K562 (cell line): ENCODE measurements around the gene ANKRD10. TPM values are rescaled to one million over a fixed set of nuclear protein-coding genes. Genes with fewer than 3 reads are reported as not detected.

Experiments used
- ARID2 ChIP-seq: fragments of 450-650 bp; IDR thresholded peaks from 2 replicates; pipeline ENCODE4 v1.6.1; 2017; ENCODE audit warnings: antibody characterized with exemption, mild to moderate bottlenecking
- BACH1 ChIP-seq: fragments of 200-800 bp; sonication (Bioruptor generic); IDR thresholded peaks from 2 replicates; pipeline ENCODE4 v1.6.1; 2016; ENCODE audit warnings: missing genetic modification characterization, missing compliant biosample characterization
- BRD4 ChIP-seq: fragments of 200-600 bp; sonication (generic); IDR thresholded peaks from 2 replicates; pipeline ENCODE4 v1.6.1; 2017; ENCODE audit warnings: inconsistent platforms
- CAMTA2 ChIP-seq: fragments of 250-450 bp; sonication (Bioruptor Pico); conservative IDR thresholded peaks from 2 replicates; pipeline ENCODE4 v1.5.1; 2022
- FOXA3 ChIP-seq, 2 experiments: fragments of 450-650 bp in 1 of 2; sonication (generic) in 1 of 2; formaldehyde crosslinking; IDR thresholded peaks in 1 of 2; conservative IDR thresholded peaks in 1 of 2; 2 replicates each; pipeline versions ENCODE4 v1.4.0 to v1.8.0; 2020 to 2022; ENCODE audit warnings: mild to moderate bottlenecking in 2 of 2, missing genetic modification reagents in 1 of 2
- PML ChIP-seq: IDR thresholded peaks from 2 replicates; pipeline ENCODE4 v1.6.1; 2012; ENCODE audit warnings: low read length, inconsistent platforms
- PURB ChIP-seq: sonication (generic); formaldehyde crosslinking; IDR thresholded peaks from 2 replicates; pipeline ENCODE4 v1.9.0; 2021; ENCODE audit warnings: low read depth, mild to moderate bottlenecking, missing genetic modification reagents
- SETDB1 ChIP-seq: IDR thresholded peaks from one replicate; pipeline ENCODE4 v1.6.1; 2012; ENCODE audit warnings: low read length, control low read depth, inconsistent platforms
- SMAD3 ChIP-seq: fragments of 450-650 bp; formaldehyde crosslinking; conservative IDR thresholded peaks from 2 replicates; pipeline ENCODE4 v1.4.0; 2020; ENCODE audit warnings: mild to moderate bottlenecking
- STAG1 ChIP-seq: sonication (generic); formaldehyde crosslinking; IDR thresholded peaks from 2 replicates; pipeline ENCODE4 v1.5.0; 2020; ENCODE audit warnings: missing genetic modification reagents, borderline replicate concordance
- TAF1 ChIP-seq: IDR thresholded peaks from 2 replicates; pipeline ENCODE4 v1.6.1; 2011; ENCODE audit warnings: mild to moderate bottlenecking, low read length, moderate library complexity; ENCODE audit not compliant: insufficient read depth, control insufficient read depth, severe bottlenecking; ENCODE audit errors: extremely low read depth
- TOE1 ChIP-seq, 2 experiments: fragments of 450-650 bp in 1 of 2; sonication (generic) in 1 of 2; formaldehyde crosslinking in 1 of 2; IDR thresholded peaks; 2 replicates each; pipeline versions ENCODE4 v1.7.1 to v1.8.0; 2016 to 2022; ENCODE audit warnings: borderline replicate concordance in 2 of 2, mild to moderate bottlenecking in 2 of 2, antibody characterized with exemption in 1 of 2, inconsistent platforms in 1 of 2, low read depth in 1 of 2, missing genetic modification reagents in 1 of 2, moderate library complexity in 1 of 2
- U2AF2 ChIP-seq: fragments of 200-400 bp; formaldehyde crosslinking; optimal IDR thresholded peaks from 2 replicates; pipeline ENCODE3; 2017; ENCODE audit warnings: low read depth, mild to moderate bottlenecking, low read length
- ZNF184 ChIP-seq: sonication (generic); formaldehyde crosslinking; IDR thresholded peaks from 2 replicates; pipeline ENCODE4 v1.5.0; 2020; ENCODE audit warnings: missing genetic modification reagents
- ZNF644 ChIP-seq: fragments of 200-800 bp; sonication (Bioruptor generic); IDR thresholded peaks from 2 replicates; pipeline ENCODE4 v1.6.1; 2016; ENCODE audit warnings: low read depth, missing genetic modification characterization, missing compliant biosample characterization
- polyA plus RNA-seq, 8 experiments: library from polyadenylated mRNA; depleted of rRNA in 4 of 8; stranded (reverse) in 5 of 8; unstranded in 3 of 8; fragments of >200 nt; fragmentation: Nextera tagmentation in 2 of 8; fragmentation: Illumina TruSeq in 1 of 8; extraction: Ambion mirVana in 2 of 8; extraction: Trizol in 1 of 8; gene quantifications; 2 replicates each; pipeline versions ENCODE4 v1.2.1 to v1.2.3, GENCODE V29; 2011 to 2014; ENCODE audit warnings: inconsistent platforms in 1 of 8, missing spikeins in 1 of 8
- total RNA-seq, 7 experiments: library from RNA; depleted of rRNA in 6 of 7; stranded (reverse); fragments of >200 nt in 6 of 7; fragmentation: Illumina TruSeq in 2 of 7; extraction: Trizol in 2 of 7; gene quantifications; 2 replicates each; pipeline versions ENCODE4 v1.2.1 to v1.2.3, GENCODE V29; 2011 to 2021; ENCODE audit warnings: low replicate concordance in 1 of 7
- TF ChIP-seq, protein P1 (sequence below): fragments of 250-450 bp; sonication (Bioruptor Pico); IDR thresholded peaks from 2 replicates; pipeline ENCODE4 v1.4.0; 2020; ENCODE audit warnings: mild to moderate bottlenecking
- TF ChIP-seq, protein P2 (sequence below): IDR thresholded peaks from 3 replicates; pipeline ENCODE4 v1.6.1; 2011; ENCODE audit warnings: borderline replicate concordance, mild to moderate bottlenecking; ENCODE audit not compliant: insufficient read length, insufficient read depth
- TF ChIP-seq, protein P3 (sequence below): fragments of 250-450 bp; sonication (Bioruptor Pico); IDR thresholded peaks from 2 replicates; pipeline ENCODE4 v1.4.0; 2020; ENCODE audit warnings: borderline replicate concordance
- TF ChIP-seq, protein P4 (sequence below): fragments of 150-350 bp; conservative IDR thresholded peaks from 2 replicates; pipeline ENCODE4 v1.6.1; 2014; ENCODE audit warnings: low read length

The ANKRD10 gene
- total and polyA plus RNA-seq, 9 of the 15 experiments (the other 6 are each of a cell fraction or from before 2014, with no cell fraction given) = 21.7 to 183 (median 45.0) TPM

DNA sequence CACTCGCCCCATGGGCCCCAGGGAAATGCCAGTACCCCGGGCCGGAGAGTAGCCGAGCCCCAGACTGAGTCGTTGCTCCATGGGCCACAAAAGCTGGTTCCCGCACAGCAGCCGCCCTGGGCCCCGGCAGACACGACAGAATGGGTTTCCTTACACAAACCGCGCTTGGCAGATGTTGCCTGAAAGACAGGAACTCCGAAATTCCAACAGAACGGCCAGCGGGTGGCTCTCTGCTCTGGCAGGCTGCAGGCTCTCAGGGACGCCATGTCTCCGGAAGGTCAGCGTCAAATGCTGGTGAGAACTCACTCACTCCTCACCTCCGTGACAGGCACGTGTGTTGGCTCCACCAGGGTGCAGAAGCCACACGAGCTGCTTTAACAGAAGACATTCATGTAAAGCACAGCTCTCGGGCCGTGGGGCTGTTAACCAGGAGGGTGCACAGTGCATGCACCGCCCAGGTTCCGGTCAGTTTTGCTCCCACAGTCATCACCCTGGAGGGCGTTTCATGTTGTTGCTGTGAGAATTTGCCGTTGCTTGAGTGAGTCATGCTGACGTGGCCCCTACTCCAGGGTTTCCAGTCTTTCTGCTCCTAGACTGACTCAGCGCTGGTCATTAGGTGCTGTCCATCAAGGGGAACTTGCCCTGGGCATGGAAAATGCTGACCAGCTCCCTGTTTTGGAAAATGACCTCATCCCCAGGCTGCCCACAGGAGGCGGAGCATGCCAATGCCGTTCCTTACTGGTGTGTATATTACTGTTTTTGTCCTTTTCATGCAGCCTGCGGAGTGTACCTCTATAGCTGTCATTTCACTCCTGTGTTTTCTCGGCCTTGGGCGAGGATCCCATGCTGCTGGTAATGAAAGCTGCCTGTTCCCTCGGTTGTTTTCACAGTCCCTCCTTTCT is 44.8 kb downstream of the ANKRD10 start (continued):
- no peak; the same call in 1 of the 2 replicates for TF ChIP-seq PML
- TF ChIP-seq TOE1 (IDR thresholded peaks at IDR 0.05; ENCODE audit: borderline replicate concordance) = peak; percentile 35; the same call in 1 of the 2 replicates
- no peak for TF ChIP-seq TOE1 (CRISPR knock-in tag; IDR thresholded peaks at IDR 0.05; ENCODE audit: borderline replicate concordance, low read depth)
- TF ChIP-seq ZNF644 (tag) = no peak
- TF ChIP-seq, protein P1, sequence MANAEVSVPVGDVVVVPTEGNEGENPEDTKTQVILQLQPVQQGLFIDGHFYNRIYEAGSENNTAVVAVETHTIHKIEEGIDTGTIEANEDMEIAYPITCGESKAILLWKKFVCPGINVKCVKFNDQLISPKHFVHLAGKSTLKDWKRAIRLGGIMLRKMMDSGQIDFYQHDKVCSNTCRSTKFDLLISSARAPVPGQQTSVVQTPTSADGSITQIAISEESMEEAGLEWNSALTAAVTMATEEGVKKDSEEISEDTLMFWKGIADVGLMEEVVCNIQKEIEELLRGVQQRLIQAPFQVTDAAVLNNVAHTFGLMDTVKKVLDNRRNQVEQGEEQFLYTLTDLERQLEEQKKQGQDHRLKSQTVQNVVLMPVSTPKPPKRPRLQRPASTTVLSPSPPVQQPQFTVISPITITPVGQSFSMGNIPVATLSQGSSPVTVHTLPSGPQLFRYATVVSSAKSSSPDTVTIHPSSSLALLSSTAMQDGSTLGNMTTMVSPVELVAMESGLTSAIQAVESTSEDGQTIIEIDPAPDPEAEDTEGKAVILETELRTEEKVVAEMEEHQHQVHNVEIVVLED (CRISPR knock-in tag) = no peak
- TF ChIP-seq ZNF184 (CRISPR knock-in tag) = no peak
- TF ChIP-seq U2AF2 = no peak
- TF ChIP-seq, protein P2, sequence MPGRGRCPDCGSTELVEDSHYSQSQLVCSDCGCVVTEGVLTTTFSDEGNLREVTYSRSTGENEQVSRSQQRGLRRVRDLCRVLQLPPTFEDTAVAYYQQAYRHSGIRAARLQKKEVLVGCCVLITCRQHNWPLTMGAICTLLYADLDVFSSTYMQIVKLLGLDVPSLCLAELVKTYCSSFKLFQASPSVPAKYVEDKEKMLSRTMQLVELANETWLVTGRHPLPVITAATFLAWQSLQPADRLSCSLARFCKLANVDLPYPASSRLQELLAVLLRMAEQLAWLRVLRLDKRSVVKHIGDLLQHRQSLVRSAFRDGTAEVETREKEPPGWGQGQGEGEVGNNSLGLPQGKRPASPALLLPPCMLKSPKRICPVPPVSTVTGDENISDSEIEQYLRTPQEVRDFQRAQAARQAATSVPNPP = no peak
- no peak for TF ChIP-seq PURB (CRISPR knock-in tag)
- no peak for TF ChIP-seq STAG1
- TF ChIP-seq, protein P3, sequence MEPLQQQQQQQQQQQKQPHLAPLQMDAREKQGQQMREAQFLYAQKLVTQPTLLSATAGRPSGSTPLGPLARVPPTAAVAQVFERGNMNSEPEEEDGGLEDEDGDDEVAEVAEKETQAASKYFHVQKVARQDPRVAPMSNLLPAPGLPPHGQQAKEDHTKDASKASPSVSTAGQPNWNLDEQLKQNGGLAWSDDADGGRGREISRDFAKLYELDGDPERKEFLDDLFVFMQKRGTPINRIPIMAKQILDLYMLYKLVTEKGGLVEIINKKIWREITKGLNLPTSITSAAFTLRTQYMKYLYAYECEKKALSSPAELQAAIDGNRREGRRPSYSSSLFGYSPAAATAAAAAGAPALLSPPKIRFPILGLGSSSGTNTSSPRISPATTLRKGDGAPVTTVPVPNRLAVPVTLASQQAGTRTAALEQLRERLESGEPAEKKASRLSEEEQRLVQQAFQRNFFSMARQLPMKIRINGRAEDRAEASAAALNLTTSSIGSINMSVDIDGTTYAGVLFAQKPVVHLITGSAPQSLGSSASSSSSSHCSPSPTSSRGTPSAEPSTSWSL (CRISPR knock-in tag) = no peak
- TF ChIP-seq, protein P4, sequence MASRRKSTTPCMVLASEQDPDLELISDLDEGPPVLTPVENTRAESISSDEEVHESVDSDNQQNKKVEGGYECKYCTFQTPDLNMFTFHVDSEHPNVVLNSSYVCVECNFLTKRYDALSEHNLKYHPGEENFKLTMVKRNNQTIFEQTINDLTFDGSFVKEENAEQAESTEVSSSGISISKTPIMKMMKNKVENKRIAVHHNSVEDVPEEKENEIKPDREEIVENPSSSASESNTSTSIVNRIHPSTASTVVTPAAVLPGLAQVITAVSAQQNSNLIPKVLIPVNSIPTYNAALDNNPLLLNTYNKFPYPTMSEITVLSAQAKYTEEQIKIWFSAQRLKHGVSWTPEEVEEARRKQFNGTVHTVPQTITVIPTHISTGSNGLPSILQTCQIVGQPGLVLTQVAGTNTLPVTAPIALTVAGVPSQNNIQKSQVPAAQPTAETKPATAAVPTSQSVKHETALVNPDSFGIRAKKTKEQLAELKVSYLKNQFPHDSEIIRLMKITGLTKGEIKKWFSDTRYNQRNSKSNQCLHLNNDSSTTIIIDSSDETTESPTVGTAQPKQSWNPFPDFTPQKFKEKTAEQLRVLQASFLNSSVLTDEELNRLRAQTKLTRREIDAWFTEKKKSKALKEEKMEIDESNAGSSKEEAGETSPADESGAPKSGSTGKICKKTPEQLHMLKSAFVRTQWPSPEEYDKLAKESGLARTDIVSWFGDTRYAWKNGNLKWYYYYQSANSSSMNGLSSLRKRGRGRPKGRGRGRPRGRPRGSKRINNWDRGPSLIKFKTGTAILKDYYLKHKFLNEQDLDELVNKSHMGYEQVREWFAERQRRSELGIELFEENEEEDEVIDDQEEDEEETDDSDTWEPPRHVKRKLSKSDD = no peak
- TF ChIP-seq BACH1 (tag) = peak; percentile 89
- no peak for TF ChIP-seq SMAD3 (CRISPR knock-in tag)
- TF ChIP-seq BRD4 = peak; percentile 74; the same call in 1 of the 2 replicates
- TF ChIP-seq TAF1 = peak; percentile 66
- no peak for TF ChIP-seq SETDB1
- TF ChIP-seq CAMTA2 (CRISPR knock-in tag) = no peak
- no peak for TF ChIP-seq ARID2
- no peak; a peak in 1 of 4 replicates for TF ChIP-seq FOXA3 (CRISPR knock-in tag; conservative IDR thresholded peaks at IDR 0.05 in 1 of 2, IDR thresholded peaks at IDR 0.05 in 1 of 2)
